ENCODE data around the gene GAREM1.

The GAREM1 gene

GRCh38 chr18:32286749-32287148 lies 183.9 kb downstream of the GAREM1 start:
- no peak for DNase-seq

GRCh38 chr18:32284284-32284683 lies 186.4 kb downstream of the GAREM1 start:
- no peak for DNase-seq

GRCh38 chr18:32280911-32281310 lies 189.8 kb downstream of the GAREM1 start:
- DNase-seq: no peak

- no peak for DNase-seq
These were observed 190.4 kb downstream of the GAREM1 start for GRCh38 chr18:32280188-32280783.

GRCh38 chr18:32278177-32278799 lies 192.4 kb downstream of the GAREM1 start:
- no peak for DNase-seq

GRCh38 chr18:32277549-32277948 lies 193.1 kb downstream of the GAREM1 start:
- DNase-seq: no peak

GRCh38 chr18:32276906-32277305 lies 193.8 kb downstream of the GAREM1 start:
- no peak for DNase-seq

- DNase-seq: no peak
These were observed 194.4 kb downstream of the GAREM1 start for GRCh38 chr18:32276256-32276655.

- no peak for DNase-seq
These were observed 195.5 kb downstream of the GAREM1 start for GRCh38 chr18:32275221-32275620.

- no peak for DNase-seq
These were observed 196.4 kb downstream of the GAREM1 start for GRCh38 chr18:32274307-32274706.

- DNase-seq: no peak
These were observed 198.9 kb downstream of the GAREM1 start for GRCh38 chr18:32271672-32272208.

- no peak for DNase-seq
These were observed 200.3 kb downstream of the GAREM1 start for GRCh38 chr18:32270341-32270740.

GRCh38 chr18:32267463-32267862 lies 203.2 kb downstream of the GAREM1 start:
- no peak for DNase-seq

- DNase-seq: no peak
These were observed 206.3 kb downstream of the GAREM1 start for GRCh38 chr18:32264401-32264800.

GRCh38 chr18:32262092-32262491 lies 208.6 kb downstream of the GAREM1 start:
- no peak for DNase-seq

- no peak for DNase-seq
These were observed 209.7 kb downstream of the GAREM1 start for GRCh38 chr18:32261003-32261402.

- no peak for DNase-seq
These were observed 211.1 kb downstream of the GAREM1 start for GRCh38 chr18:32259553-32259952.

GRCh38 chr18:32258558-32259204 lies 212.0 kb downstream of the GAREM1 start:
- DNase-seq: no peak

- no peak for DNase-seq
These were observed 212.5 kb downstream of the GAREM1 start for GRCh38 chr18:32258148-32258547.

- no peak for DNase-seq
These were observed 213.4 kb downstream of the GAREM1 start for GRCh38 chr18:32257084-32257785.

- DNase-seq: no peak
These were observed 215.1 kb downstream of the GAREM1 start for GRCh38 chr18:32255570-32255969.

GRCh38 chr18:32252141-32252860 lies 218.4 kb downstream of the GAREM1 start:
- no peak for DNase-seq

- no peak for DNase-seq
These were observed 219.2 kb downstream of the GAREM1 start for GRCh38 chr18:32251466-32251865.
